Measurements from ENCODE around the gene ELMO2.

- TF ChIP-seq, protein P1, sequence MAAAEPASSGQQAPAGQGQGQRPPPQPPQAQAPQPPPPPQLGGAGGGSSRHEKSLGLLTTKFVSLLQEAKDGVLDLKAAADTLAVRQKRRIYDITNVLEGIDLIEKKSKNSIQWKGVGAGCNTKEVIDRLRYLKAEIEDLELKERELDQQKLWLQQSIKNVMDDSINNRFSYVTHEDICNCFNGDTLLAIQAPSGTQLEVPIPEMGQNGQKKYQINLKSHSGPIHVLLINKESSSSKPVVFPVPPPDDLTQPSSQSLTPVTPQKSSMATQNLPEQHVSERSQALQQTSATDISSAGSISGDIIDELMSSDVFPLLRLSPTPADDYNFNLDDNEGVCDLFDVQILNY (CRISPR knock-in tag; IDR thresholded peaks at IDR 0.05), result no peak
- TF ChIP-seq TEAD4 (CRISPR knock-in tag; IDR thresholded peaks at IDR 0.05) (no peak), ZNF416 (CRISPR knock-in tag; IDR thresholded peaks at IDR 0.05) (no peak), MAX (CRISPR knock-in tag; IDR thresholded peaks at IDR 0.05) (no peak), NR2C2 (CRISPR knock-in tag; IDR thresholded peaks at IDR 0.05) (no peak), FOXK1 (CRISPR knock-in tag; IDR thresholded peaks at IDR 0.05) (no peak), STAT6 (CRISPR knock-in tag; conservative IDR thresholded peaks at IDR 0.05; ENCODE audit: low read depth) (no peak)
- TF ChIP-seq, protein P2, sequence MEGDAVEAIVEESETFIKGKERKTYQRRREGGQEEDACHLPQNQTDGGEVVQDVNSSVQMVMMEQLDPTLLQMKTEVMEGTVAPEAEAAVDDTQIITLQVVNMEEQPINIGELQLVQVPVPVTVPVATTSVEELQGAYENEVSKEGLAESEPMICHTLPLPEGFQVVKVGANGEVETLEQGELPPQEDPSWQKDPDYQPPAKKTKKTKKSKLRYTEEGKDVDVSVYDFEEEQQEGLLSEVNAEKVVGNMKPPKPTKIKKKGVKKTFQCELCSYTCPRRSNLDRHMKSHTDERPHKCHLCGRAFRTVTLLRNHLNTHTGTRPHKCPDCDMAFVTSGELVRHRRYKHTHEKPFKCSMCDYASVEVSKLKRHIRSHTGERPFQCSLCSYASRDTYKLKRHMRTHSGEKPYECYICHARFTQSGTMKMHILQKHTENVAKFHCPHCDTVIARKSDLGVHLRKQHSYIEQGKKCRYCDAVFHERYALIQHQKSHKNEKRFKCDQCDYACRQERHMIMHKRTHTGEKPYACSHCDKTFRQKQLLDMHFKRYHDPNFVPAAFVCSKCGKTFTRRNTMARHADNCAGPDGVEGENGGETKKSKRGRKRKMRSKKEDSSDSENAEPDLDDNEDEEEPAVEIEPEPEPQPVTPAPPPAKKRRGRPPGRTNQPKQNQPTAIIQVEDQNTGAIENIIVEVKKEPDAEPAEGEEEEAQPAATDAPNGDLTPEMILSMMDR (IDR thresholded peaks at IDR 0.05), result no peak
Observed at GRCh38 chr20:46332373-46333160, 73.8 kb downstream of the ELMO2 start.
